ENCODE measurements around the gene OBP2A. TPM values are rescaled to one million over a fixed set of nuclear protein-coding genes. Genes with fewer than 3 reads are reported as not detected.

OBP2A gene
- total RNA-seq, 1 experiment from 2014 or later, result not detected

- no TSS peak for BruUV-seq (replicated peaks)
- Histone ChIP-seq H3K4me3 (replicated peaks in 1 of 2; ENCODE audit: low read depth in 1 of 2, low read length in 2 of 2) (no peak overlapping the region), H3K4me2 (ENCODE audit: low read length) (no peak overlapping the region), H3K4me1 (ENCODE audit: control insufficient read depth in 1 of 2, insufficient read depth in 2 of 2, low read length in 2 of 2) (no peaks in the 10 kb centered on the region), H3K27me3 (ENCODE audit: insufficient read depth, low read length) (peaks cover 18% of the 10 kb centered on the region; the same call in 1 of the 2 replicates), H3K9me2 (ENCODE audit: insufficient read depth) (no peaks in the 10 kb centered on the region), H3K9me3 (ENCODE audit: control insufficient read depth in 1 of 2, insufficient read depth in 1 of 2, low read depth in 1 of 2, low read length in 2 of 2) (no peaks in the 10 kb centered on the region), H3K27ac (ENCODE audit: low read depth, low read length) (no peak overlapping the region), H3K9ac (ENCODE audit: low read length) (no peak overlapping the region), H4K20me1 (ENCODE audit: insufficient read depth) (no peaks in the 10 kb centered on the region), H3K36me3 (ENCODE audit: control insufficient read depth in 1 of 2, insufficient read depth in 2 of 2, low read length in 2 of 2) (no peaks in the 10 kb centered on the region), H3K79me2 (ENCODE audit: insufficient read depth, low read length) (no peaks in the 10 kb centered on the region), H2AFZ (ENCODE audit: low read depth, low read length, poor library complexity, severe bottlenecking) (no peak overlapping the region)
- intact Hi-C loops (cut with micrococcal nuclease), result no loop called here
- ChIA-PET RAD21 (ENCODE audit: low non-redundant PET in 1 of 2, low total read pairs in 2 of 2, uncharacterized antibody in 2 of 2, unreplicated experiment in 2 of 2) (no interaction called here), CTCF (no interaction called here), POLR2A (no interaction called here)
- ATAC-seq (no peak), DNase-seq (ENCODE audit: low read depth, low spot score) (no peak)
- TF ChIP-seq TCF7L2 (IDR thresholded peaks at IDR 0.05; ENCODE audit: borderline replicate concordance, extremely low read depth, insufficient read depth, insufficient read length) (no peak), EGR1 (IDR thresholded peaks at IDR 0.05; ENCODE audit: low read depth) (no peak), SIN3A (IDR thresholded peaks at IDR 0.05; ENCODE audit: low read depth) (no peak), EZH2phosphoT487 (IDR thresholded peaks at IDR 0.05; ENCODE audit: borderline replicate concordance) (no peak), ZFX (IDR thresholded peaks at IDR 0.05) (no peak), JUND (IDR thresholded peaks at IDR 0.05) (no peak), CEBPB (IDR thresholded peaks at IDR 0.05; ENCODE audit: low read depth) (no peak), SP1 (IDR thresholded peaks at IDR 0.05; ENCODE audit: low read depth) (no peak), RAD21 (IDR thresholded peaks at IDR 0.05; ENCODE audit: low read depth) (no peak), SRF (IDR thresholded peaks at IDR 0.05; ENCODE audit: low read depth) (no peak), ZNF274 (IDR thresholded peaks at IDR 0.05; ENCODE audit: low read depth, low read length) (no peak), POLR2AphosphoS5 (IDR thresholded peaks at IDR 0.05; ENCODE audit: low read depth, low read length) (no peak), CBX3 (IDR thresholded peaks at IDR 0.05; ENCODE audit: low read depth) (no peak), ELF1 (IDR thresholded peaks at IDR 0.05; ENCODE audit: borderline replicate concordance, low read depth) (no peak)
- TF ChIP-seq, protein P1, sequence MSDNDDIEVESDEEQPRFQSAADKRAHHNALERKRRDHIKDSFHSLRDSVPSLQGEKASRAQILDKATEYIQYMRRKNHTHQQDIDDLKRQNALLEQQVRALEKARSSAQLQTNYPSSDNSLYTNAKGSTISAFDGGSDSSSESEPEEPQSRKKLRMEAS (IDR thresholded peaks at IDR 0.05), result no peak
- TF ChIP-seq, protein P2, sequence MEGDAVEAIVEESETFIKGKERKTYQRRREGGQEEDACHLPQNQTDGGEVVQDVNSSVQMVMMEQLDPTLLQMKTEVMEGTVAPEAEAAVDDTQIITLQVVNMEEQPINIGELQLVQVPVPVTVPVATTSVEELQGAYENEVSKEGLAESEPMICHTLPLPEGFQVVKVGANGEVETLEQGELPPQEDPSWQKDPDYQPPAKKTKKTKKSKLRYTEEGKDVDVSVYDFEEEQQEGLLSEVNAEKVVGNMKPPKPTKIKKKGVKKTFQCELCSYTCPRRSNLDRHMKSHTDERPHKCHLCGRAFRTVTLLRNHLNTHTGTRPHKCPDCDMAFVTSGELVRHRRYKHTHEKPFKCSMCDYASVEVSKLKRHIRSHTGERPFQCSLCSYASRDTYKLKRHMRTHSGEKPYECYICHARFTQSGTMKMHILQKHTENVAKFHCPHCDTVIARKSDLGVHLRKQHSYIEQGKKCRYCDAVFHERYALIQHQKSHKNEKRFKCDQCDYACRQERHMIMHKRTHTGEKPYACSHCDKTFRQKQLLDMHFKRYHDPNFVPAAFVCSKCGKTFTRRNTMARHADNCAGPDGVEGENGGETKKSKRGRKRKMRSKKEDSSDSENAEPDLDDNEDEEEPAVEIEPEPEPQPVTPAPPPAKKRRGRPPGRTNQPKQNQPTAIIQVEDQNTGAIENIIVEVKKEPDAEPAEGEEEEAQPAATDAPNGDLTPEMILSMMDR (IDR thresholded peaks at IDR 0.05 in 2 of 3, conservative IDR thresholded peaks at IDR 0.05 in 1 of 3; ENCODE audit: borderline replicate concordance in 1 of 3, insufficient read depth in 1 of 3, low read depth in 2 of 3, low read length in 2 of 3), result no peak
- TF ChIP-seq, protein P3, sequence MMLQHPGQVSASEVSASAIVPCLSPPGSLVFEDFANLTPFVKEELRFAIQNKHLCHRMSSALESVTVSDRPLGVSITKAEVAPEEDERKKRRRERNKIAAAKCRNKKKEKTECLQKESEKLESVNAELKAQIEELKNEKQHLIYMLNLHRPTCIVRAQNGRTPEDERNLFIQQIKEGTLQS (IDR thresholded peaks at IDR 0.05), result no peak
- TF ChIP-seq, protein P4, sequence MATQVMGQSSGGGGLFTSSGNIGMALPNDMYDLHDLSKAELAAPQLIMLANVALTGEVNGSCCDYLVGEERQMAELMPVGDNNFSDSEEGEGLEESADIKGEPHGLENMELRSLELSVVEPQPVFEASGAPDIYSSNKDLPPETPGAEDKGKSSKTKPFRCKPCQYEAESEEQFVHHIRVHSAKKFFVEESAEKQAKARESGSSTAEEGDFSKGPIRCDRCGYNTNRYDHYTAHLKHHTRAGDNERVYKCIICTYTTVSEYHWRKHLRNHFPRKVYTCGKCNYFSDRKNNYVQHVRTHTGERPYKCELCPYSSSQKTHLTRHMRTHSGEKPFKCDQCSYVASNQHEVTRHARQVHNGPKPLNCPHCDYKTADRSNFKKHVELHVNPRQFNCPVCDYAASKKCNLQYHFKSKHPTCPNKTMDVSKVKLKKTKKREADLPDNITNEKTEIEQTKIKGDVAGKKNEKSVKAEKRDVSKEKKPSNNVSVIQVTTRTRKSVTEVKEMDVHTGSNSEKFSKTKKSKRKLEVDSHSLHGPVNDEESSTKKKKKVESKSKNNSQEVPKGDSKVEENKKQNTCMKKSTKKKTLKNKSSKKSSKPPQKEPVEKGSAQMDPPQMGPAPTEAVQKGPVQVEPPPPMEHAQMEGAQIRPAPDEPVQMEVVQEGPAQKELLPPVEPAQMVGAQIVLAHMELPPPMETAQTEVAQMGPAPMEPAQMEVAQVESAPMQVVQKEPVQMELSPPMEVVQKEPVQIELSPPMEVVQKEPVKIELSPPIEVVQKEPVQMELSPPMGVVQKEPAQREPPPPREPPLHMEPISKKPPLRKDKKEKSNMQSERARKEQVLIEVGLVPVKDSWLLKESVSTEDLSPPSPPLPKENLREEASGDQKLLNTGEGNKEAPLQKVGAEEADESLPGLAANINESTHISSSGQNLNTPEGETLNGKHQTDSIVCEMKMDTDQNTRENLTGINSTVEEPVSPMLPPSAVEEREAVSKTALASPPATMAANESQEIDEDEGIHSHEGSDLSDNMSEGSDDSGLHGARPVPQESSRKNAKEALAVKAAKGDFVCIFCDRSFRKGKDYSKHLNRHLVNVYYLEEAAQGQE (IDR thresholded peaks at IDR 0.05; ENCODE audit: low read depth), result no peak
These were observed 9.7 kb upstream of the OBP2A start for GRCh38 chr9:135536216-135536615.
